Measurements from ENCODE around the gene PRR16.

PRR16 gene

GRCh38 chr5:120555345-120555744 lies 91.2 kb downstream of the PRR16 start:
- Histone ChIP-seq H3K4me3 (no peak overlapping the region), H3K27ac (no peak overlapping the region)
- no peak for DNase-seq (ENCODE audit: low spot score)
- TF ChIP-seq CTCF (IDR thresholded peaks at IDR 0.05): no peak

DNA sequence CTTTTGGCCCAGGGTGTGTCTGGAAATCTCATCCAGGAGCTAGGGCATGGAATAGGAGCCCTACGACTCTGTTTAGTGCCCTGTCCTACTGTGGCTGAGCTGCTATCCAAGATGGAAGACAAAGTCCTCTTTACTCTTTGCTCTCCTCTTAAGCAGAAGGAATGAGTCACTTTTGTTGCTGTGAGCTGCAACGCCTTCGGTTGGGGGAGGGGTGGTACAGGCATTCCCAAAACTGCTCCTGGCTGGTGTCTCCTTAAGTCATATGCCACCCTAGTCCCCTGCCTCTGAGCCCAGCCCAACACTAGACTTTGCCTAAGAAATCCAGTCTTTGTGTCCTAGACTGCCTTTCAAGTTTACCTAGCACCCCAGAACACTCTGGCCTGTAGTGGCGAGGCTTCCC lies 99.9 kb downstream of the PRR16 start:
- TF ChIP-seq CTCF (IDR thresholded peaks at IDR 0.05): no peak
- Histone ChIP-seq H3K27ac (no peak overlapping the region), H3K4me3 (no peak overlapping the region)
- DNase-seq (ENCODE audit: low spot score): no peak

- Histone ChIP-seq H3K4me3 (no peak overlapping the region), H3K27ac (no peak overlapping the region)
- TF ChIP-seq CTCF (IDR thresholded peaks at IDR 0.05): no peak
- DNase-seq (ENCODE audit: low spot score): no peak
Measured at GRCh38 chr5:120567066-120567465, 103.0 kb downstream of the PRR16 start.

DNA sequence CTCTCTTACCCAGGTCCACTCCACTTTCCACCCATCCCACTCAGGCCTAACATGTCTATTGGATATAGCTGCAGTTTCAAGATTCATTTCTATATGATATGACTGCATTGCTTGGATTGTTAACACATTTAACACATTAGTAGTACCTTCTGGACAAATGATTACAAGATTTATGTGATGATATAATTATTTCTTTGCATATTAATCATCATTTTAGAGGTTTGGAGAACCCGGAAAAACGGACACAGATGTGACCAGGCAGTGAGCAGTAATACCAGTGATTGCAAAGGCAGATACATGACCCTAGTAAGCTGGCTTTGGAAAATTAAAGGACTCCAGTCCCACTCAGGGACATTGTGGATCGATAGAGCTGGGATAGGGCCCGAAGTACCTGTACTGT lies 103.8 kb downstream of the PRR16 start:
- Histone ChIP-seq H3K4me3 (no peak overlapping the region), H3K27ac (no peak overlapping the region)
- no peak for DNase-seq (ENCODE audit: low spot score)
- no peak for TF ChIP-seq CTCF (IDR thresholded peaks at IDR 0.05)

DNA sequence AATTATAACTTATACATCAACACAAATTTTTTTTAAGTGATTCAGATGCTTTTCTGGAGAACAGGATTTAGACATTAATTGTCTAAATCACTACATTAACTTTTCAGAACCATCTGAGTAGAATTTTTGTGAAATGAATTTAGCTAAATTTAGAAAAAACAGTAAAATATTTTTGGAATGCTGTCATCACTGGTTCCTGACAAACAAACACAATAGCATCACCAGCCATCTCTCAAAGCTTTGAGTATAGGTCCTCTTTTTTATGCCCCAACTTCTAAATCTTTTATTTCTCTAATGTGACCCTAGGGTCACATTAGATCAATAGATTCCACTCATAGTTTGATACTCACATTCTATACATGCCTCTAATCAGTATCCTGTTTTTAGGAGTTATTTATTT lies 104.6 kb downstream of the PRR16 start:
- DNase-seq (ENCODE audit: low spot score): no peak
- TF ChIP-seq CTCF (IDR thresholded peaks at IDR 0.05): no peak
- Histone ChIP-seq H3K27ac (no peak overlapping the region), H3K4me3 (no peak overlapping the region)

GRCh38 chr5:120576588-120576987 lies 112.5 kb downstream of the PRR16 start:
- DNase-seq (ENCODE audit: low spot score): no peak
- no peak overlapping the region for H3K27ac ChIP-seq

DNA sequence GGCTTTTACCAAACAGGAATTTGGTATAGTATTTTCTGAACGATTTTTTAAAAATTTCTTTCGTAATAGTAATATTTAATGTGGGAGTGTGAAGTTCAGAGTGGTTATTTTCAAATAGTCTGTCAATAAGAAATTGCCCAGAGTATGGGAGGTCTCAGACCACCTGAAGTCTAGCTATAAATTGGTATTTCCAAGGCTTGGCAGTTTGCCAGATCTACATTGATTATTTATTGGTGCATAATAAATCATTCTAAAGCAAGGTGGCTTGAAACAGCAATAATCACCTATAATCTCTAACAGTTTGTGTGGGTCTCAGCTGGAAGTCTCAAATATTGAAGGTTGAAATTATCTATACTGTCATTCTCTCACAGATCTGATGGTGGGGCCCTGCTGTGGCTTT lies 118.5 kb downstream of the PRR16 start:
- no peak for TF ChIP-seq CTCF (IDR thresholded peaks at IDR 0.05)
- Histone ChIP-seq H3K27ac (no peak overlapping the region), H3K4me3 (no peak overlapping the region)
- DNase-seq (ENCODE audit: low spot score): no peak

More at GRCh38 chr5:120576588-120576987, 112.5 kb downstream of the PRR16 start:
- H3K4me3 ChIP-seq: no peak overlapping the region
- no peak for TF ChIP-seq CTCF (IDR thresholded peaks at IDR 0.05)

Data from coronary artery (tissue), 2 donors.